ENCODE measurements around the gene CAMK2D. TPM values are rescaled to one million over a fixed set of nuclear protein-coding genes. Genes with fewer than 3 reads are reported as not detected.
A peak's percentile ranks its signal among the peaks of the same experiment; 100 is the strongest.

Gene CAMK2D
- total and polyA plus RNA-seq, 7 donors, result 41.2 to 183 (median 83.8) TPM

GRCh38 chr4:113619526-113619925, 142.0 kb downstream of the CAMK2D start:
- Histone ChIP-seq H3K4me3 (no peak overlapping the region), H3K27ac (no peak overlapping the region), H3K27me3 (ENCODE audit: insufficient read depth in 3 of 3, low read length in 2 of 3) (no peaks in the 10 kb centered on the region), H3K36me3 (ENCODE audit: insufficient read depth in 1 of 2, low read depth in 1 of 2) (peaks cover 0 to 3% of the 10 kb centered on the region in 2 donors), H3K4me1 (peaks cover 32% of the 10 kb centered on the region), H3K9me3 (no peaks in the 10 kb centered on the region)
- no peak for DNase-seq
- WGBS, 3 donors, result 85 to 93% (median 86%) methylated on average over 4 of the region's 4 CpGs
- ATAC-seq, result no peak
- intact Hi-C loops (cut with DNase I), result no loop called here
- no peak for TF ChIP-seq CTCF (IDR thresholded peaks at IDR 0.05)

GRCh38 chr4:113618205-113618604, 143.3 kb downstream of the CAMK2D start:
- intact Hi-C loops (cut with DNase I), result no loop called here
- no peak for DNase-seq
- TF ChIP-seq CTCF (IDR thresholded peaks at IDR 0.05), result no peak
- 22 to 36% (median 27%) methylated on average over 2 of the region's 2 CpGs for WGBS, 3 donors
- Histone ChIP-seq H3K4me3 (no peak overlapping the region), H3K27me3 (ENCODE audit: insufficient read depth in 3 of 3, low read length in 2 of 3) (no peaks in the 10 kb centered on the region), H3K27ac (no peak overlapping the region), H3K9me3 (no peaks in the 10 kb centered on the region), H3K36me3 (ENCODE audit: insufficient read depth in 1 of 2, low read depth in 1 of 2) (peaks cover 0 to 3% of the 10 kb centered on the region in 2 donors), H3K4me1 (peaks cover 45% of the 10 kb centered on the region)
- ATAC-seq, result no peak

GRCh38 chr4:113617195-113617594, 144.3 kb downstream of the CAMK2D start:
- no peak for TF ChIP-seq CTCF (IDR thresholded peaks at IDR 0.05)

GRCh38 chr4:113616443-113616842, 145.1 kb downstream of the CAMK2D start:
- ATAC-seq, result peak in 2 of 4 donors; percentile 48 to 70
- H3K27ac ChIP-seq, result no peak overlapping the region
- intact Hi-C loops (cut with DNase I), result no loop called here

More at GRCh38 chr4:113617195-113617594, 144.3 kb downstream of the CAMK2D start:
- no peaks in the 10 kb centered on the region for H3K27me3 ChIP-seq (ENCODE audit: insufficient read depth in 3 of 3, low read length in 2 of 3)
- no peaks in the 10 kb centered on the region for H3K9me3 ChIP-seq
- no peak for DNase-seq
- H3K4me1 ChIP-seq, result peaks cover 55% of the 10 kb centered on the region
- intact Hi-C loops (cut with DNase I), result no loop called here
- 94 to 97% (median 95%) methylated on average over 6 of the region's 6 CpGs for whole genome bisulfite sequencing, 3 donors
- no peak for ATAC-seq
- no peak overlapping the region for H3K27ac ChIP-seq
- H3K36me3 ChIP-seq (ENCODE audit: insufficient read depth in 1 of 2, low read depth in 1 of 2), result peaks cover 0 to 3% of the 10 kb centered on the region in 2 donors
- no peak overlapping the region for H3K4me3 ChIP-seq

More at GRCh38 chr4:113616443-113616842, 145.1 kb downstream of the CAMK2D start:
- Histone ChIP-seq H3K36me3 (ENCODE audit: insufficient read depth in 1 of 2, low read depth in 1 of 2) (peaks cover 0 to 3% of the 10 kb centered on the region in 2 donors), H3K4me3 (no peak overlapping the region), H3K27me3 (ENCODE audit: insufficient read depth in 3 of 3, low read length in 2 of 3) (no peaks in the 10 kb centered on the region), H3K4me1 (peaks cover 57% of the 10 kb centered on the region), H3K9me3 (no peaks in the 10 kb centered on the region)
- WGBS, 3 donors, result 6 to 10% (median 9%) methylated on average over 1 of the region's 1 CpG
- DNase-seq, result no peak
- TF ChIP-seq CTCF (IDR thresholded peaks at IDR 0.05), result no peak

Measured in psoas muscle (tissue), 8 donors.